Measurements from ENCODE around the gene IFT25.

DNA sequence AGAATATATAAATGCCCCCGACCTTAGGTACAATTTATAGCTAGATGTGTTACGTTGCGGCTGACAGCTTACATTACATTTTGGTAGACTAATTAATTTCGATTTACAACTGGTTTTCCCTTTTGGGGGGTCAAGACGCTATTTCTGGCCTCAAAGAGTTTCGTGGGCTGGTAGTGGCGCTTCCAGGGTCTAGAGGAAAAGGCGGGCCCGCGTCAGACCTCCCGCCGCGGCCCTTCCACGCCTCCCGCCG lies 391 bp downstream of the IFT25 start:
- TF ChIP-seq GATA2 (IDR thresholded peaks at IDR 0.05; ENCODE audit: low read depth, low read length) (no peak), GATA3 (IDR thresholded peaks at IDR 0.05; ENCODE audit: low read depth, low read length) (no peak)
